Epithelial cell of esophagus (primary cell): ENCODE data around the gene TMEM63C.

Experiments used
- DNase-seq: peaks from one replicate; pipeline ENCODE4 v3.0.0; 2010; ENCODE audit warnings: low read depth
- H3K4me3 ChIP-seq: 2 replicates; pipeline ENCODE4 v1.5.1; 2011; ENCODE audit warnings: mild to moderate bottlenecking, low read length, control low read depth
- CTCF ChIP-seq: IDR thresholded peaks from 2 replicates; pipeline ENCODE4 v1.5.1; 2011; ENCODE audit warnings: low read depth, mild to moderate bottlenecking, low read length, control low read depth, inconsistent platforms; ENCODE audit not compliant: insufficient read depth; ENCODE audit errors: missing control alignments

The TMEM63C gene

GRCh38 chr14:77220246-77221017 is 38.8 kb downstream of the TMEM63C start:
- TF ChIP-seq CTCF = no peak
- H3K4me3 ChIP-seq = no peak overlapping the region

DNA sequence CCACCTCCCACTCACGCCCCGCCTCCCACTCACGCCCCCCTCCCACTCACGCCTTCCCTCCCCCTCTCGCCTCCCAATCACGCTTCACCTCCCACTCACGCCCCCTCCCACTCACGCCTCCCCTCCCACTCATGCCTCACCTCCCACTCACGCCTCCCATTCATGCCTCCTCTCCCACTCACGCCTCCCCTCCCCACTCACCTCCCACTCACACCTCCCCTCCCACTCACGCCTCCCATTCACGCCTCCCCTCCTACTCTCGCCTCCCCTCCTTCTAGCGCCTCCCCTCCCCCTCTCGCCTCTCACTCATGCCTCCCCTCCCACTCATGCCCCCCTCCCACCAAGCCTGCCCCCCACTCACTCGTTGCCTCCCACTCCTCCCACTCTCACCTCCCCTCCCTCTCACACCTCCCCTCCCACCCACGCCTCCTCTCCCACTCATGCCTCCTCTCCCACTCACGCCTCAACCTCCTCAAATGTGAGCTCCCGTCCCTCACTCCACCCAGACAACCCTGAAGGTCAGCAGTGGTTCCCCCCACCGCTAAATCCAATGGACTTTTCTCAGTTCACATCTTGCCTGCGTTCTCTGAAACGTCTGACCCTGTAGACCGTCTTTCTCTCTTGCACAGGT is 39.8 kb downstream of the TMEM63C start:
- no peak for TF ChIP-seq CTCF
- H3K4me3 ChIP-seq = no peak overlapping the region

More at GRCh38 chr14:77220246-77221017, 38.8 kb downstream of the TMEM63C start:
- DNase-seq = no peak

GRCh38 chr14:77222546-77223225 is 41.1 kb downstream of the TMEM63C start:
- DNase-seq = no peak
- H3K4me3 ChIP-seq = no peak overlapping the region
- TF ChIP-seq CTCF = no peak

More for the DNA sequence above, 39.8 kb downstream of the TMEM63C start:
- no peak for DNase-seq

GRCh38 chr14:77224212-77224611 is 42.6 kb downstream of the TMEM63C start:
- TF ChIP-seq CTCF = no peak
- no peak for DNase-seq
- no peak overlapping the region for H3K4me3 ChIP-seq

DNA sequence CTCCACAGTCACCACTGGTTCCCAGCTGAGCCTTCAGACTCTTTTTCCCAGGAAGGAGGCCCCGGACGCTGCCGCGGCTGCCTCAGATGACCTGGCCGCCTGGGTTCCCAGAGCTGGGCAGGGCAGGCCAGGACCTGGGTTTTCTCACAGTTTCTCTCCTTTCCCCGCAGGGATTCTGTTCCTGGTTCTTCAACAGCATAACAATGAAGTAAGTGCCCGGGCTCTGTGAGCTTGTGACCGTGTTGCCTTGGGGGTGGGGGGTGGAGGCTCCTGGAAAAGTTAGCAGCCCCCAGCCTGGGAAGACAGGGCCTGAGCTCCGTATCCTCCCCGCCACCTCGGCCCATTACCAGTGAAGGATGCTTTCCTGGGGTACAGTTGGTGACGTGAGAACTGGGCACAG is 43.7 kb downstream of the TMEM63C start:
- no peak overlapping the region for H3K4me3 ChIP-seq
- DNase-seq = no peak
- TF ChIP-seq CTCF = no peak

DNA sequence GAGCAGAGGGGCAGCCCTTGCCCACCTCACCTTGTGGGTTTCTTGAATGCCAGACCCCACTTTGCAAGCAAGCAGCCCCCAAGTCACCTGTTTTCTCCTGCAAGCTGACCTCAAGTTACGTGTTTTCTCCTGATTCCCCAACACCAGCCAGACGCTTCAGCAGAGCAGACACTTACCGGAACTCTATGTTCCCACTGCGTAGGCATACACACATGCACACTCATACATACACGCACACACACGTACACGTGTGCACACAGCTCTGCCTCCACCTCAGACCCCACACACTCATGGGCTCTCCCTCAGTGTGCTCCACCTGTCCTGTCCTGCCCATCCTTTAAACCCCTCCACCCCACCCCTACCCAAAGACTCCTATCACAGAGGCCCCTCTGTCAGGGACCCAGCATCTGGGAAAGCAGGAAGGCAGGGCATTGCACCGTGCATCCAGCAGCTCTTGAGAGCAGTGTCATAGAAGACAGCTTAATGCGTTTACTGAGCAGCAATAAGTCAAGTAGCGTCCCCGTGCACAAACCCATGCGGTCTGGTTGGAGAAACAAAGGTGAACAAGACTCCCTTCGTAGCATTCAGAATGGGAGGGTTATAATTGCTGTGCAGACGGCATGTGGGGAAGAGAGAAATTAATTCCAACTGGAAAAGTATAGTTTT is 44.4 kb downstream of the TMEM63C start:
- TF ChIP-seq CTCF = no peak

More for the DNA sequence above, 44.4 kb downstream of the TMEM63C start:
- H3K4me3 ChIP-seq = no peak overlapping the region
- DNase-seq = no peak
